HEK293 (cell line): ENCODE measurements around the gene EPS8.

Source experiments
- CTCF ChIA-PET: fragments of 350-600 bp; formaldehyde crosslinking; extraction: SDS; loops from one replicate; lab custom pipeline; 2021; ENCODE audit warnings: antibody characterized with exemption; lab: Yijun Ruan, JAX
- POLR2A ChIA-PET: fragments of 300-600 bp; formaldehyde crosslinking; extraction: SDS; loops from one replicate; lab custom pipeline; 2020; ENCODE audit warnings: antibody characterized with exemption, inconsistent platforms; lab: Yijun Ruan, JAX
- H3K27ac ChIP-seq: fragments of 200-500 bp; sonication (Bioruptor generic); 2 replicates; pipeline ENCODE4 v1.5.1; 2014; ENCODE audit warnings: low read depth, low read length, control low read depth, inconsistent platforms; ENCODE audit errors: extremely low read depth
- H3K36me3 ChIP-seq, 2 experiments: fragments of 200-500 bp in 1 of 2; sonication (Bioruptor generic) in 1 of 2; 1 replicate in 1 of 2; 2 replicates in 1 of 2; pipeline ENCODE4 v1.5.1; 2014 to 2017; ENCODE audit warnings: inconsistent platforms in 2 of 2, low read length in 2 of 2; ENCODE audit not compliant: control insufficient read depth in 2 of 2, insufficient read depth in 1 of 2
- H3K4me1 ChIP-seq: fragments of 200-500 bp; sonication (Bioruptor generic); 2 replicates; pipeline ENCODE4 v1.5.1; 2014; ENCODE audit warnings: mild to moderate bottlenecking, low read length, inconsistent platforms; ENCODE audit not compliant: control insufficient read depth, insufficient read depth
- H3K4me3 ChIP-seq: 2 replicates; pipeline ENCODE4 v1.5.1; 2011; ENCODE audit warnings: low read depth, mild to moderate bottlenecking, control low read depth, low read length, moderate library complexity
- H3K9me3 ChIP-seq: fragments of 200-500 bp; sonication (Bioruptor generic); 2 replicates; pipeline ENCODE4 v1.5.1; 2014; ENCODE audit warnings: low read depth, low read length, inconsistent platforms; ENCODE audit not compliant: control insufficient read depth, insufficient read depth
- GLI4 ChIP-seq: fragments of 450-650 bp; formaldehyde crosslinking; IDR thresholded peaks from 2 replicates; pipeline ENCODE4 v1.5.1; 2016; ENCODE audit warnings: missing biosample characterization, missing genetic modification characterization
- OSR2 ChIP-seq: fragments of 450-650 bp; formaldehyde crosslinking; IDR thresholded peaks from 2 replicates; pipeline ENCODE4 v1.5.1; 2016; ENCODE audit warnings: missing biosample characterization, missing genetic modification characterization
- PRDM1 ChIP-seq: fragments of 450-650 bp; formaldehyde crosslinking; IDR thresholded peaks from 2 replicates; pipeline ENCODE4; 2016; ENCODE audit warnings: missing biosample characterization, missing genetic modification characterization
- PRDM10 ChIP-seq: fragments of 450-650 bp; formaldehyde crosslinking; IDR thresholded peaks from 2 replicates; pipeline ENCODE4 v1.5.1; 2016; ENCODE audit warnings: missing biosample characterization, missing genetic modification characterization
- SCRT1 ChIP-seq: fragments of 450-650 bp; formaldehyde crosslinking; IDR thresholded peaks from 2 replicates; pipeline ENCODE4 v1.5.1; 2016; ENCODE audit warnings: missing biosample characterization, missing genetic modification characterization, borderline replicate concordance
- SCRT2 ChIP-seq: fragments of 450-650 bp; formaldehyde crosslinking; IDR thresholded peaks from 2 replicates; pipeline ENCODE4 v1.5.1; 2016; ENCODE audit warnings: missing biosample characterization, missing genetic modification characterization
- SP2 ChIP-seq: fragments of 450-650 bp; formaldehyde crosslinking; IDR thresholded peaks from 2 replicates; pipeline ENCODE4 v1.5.1; 2016; ENCODE audit warnings: missing biosample characterization, missing genetic modification characterization
- SP7 ChIP-seq: fragments of 450-650 bp; formaldehyde crosslinking; IDR thresholded peaks from 2 replicates; pipeline ENCODE4 v1.5.1; 2016; ENCODE audit warnings: missing biosample characterization, missing genetic modification characterization
- ZBTB7A ChIP-seq: fragments of 450-650 bp; formaldehyde crosslinking; IDR thresholded peaks from 2 replicates; pipeline ENCODE4 v1.5.1; 2016; ENCODE audit warnings: low read depth, missing biosample characterization, missing genetic modification characterization
- ZNF157 ChIP-seq: fragments of 450-650 bp; formaldehyde crosslinking; IDR thresholded peaks from 2 replicates; pipeline ENCODE4 v1.5.1; 2016; ENCODE audit warnings: missing biosample characterization, missing genetic modification characterization
- ZNF221 ChIP-seq: fragments of 450-650 bp; formaldehyde crosslinking; IDR thresholded peaks from 2 replicates; pipeline ENCODE4 v1.5.1; 2017; ENCODE audit warnings: missing biosample characterization, missing genetic modification characterization, borderline replicate concordance
- ZNF23 ChIP-seq: fragments of 450-650 bp; formaldehyde crosslinking; IDR thresholded peaks from 2 replicates; pipeline ENCODE4 v1.5.1; 2016; ENCODE audit warnings: missing biosample characterization, missing genetic modification characterization, borderline replicate concordance
- ZNF248 ChIP-seq: fragments of 450-650 bp; formaldehyde crosslinking; IDR thresholded peaks from 2 replicates; pipeline ENCODE4 v1.5.1; 2017; ENCODE audit warnings: missing biosample characterization, missing genetic modification characterization
- ZNF266 ChIP-seq: fragments of 450-650 bp; formaldehyde crosslinking; IDR thresholded peaks from 2 replicates; pipeline ENCODE4 v1.5.1; 2016; ENCODE audit warnings: missing biosample characterization, missing genetic modification characterization, low read depth
- ZNF311 ChIP-seq: fragments of 450-650 bp; formaldehyde crosslinking; IDR thresholded peaks from 2 replicates; pipeline ENCODE4 v1.5.1; 2017; ENCODE audit warnings: missing biosample characterization, missing genetic modification characterization, borderline replicate concordance
- ZNF398 ChIP-seq: fragments of 450-650 bp; formaldehyde crosslinking; IDR thresholded peaks from 2 replicates; pipeline ENCODE4 v1.5.1; 2017; ENCODE audit warnings: missing biosample characterization, missing genetic modification characterization
- ZNF416 ChIP-seq: fragments of 450-650 bp; formaldehyde crosslinking; IDR thresholded peaks from 2 replicates; pipeline ENCODE4 v1.5.1; 2016; ENCODE audit warnings: missing biosample characterization, missing genetic modification characterization
- ZNF473 ChIP-seq: fragments of 450-650 bp; formaldehyde crosslinking; IDR thresholded peaks from 2 replicates; pipeline ENCODE4 v1.5.1; 2017; ENCODE audit warnings: missing biosample characterization, missing genetic modification characterization
- ZNF585B ChIP-seq: fragments of 450-650 bp; formaldehyde crosslinking; IDR thresholded peaks from 2 replicates; pipeline ENCODE4 v1.5.1; 2016; ENCODE audit warnings: missing biosample characterization, missing genetic modification characterization
- ZNF654 ChIP-seq: fragments of 450-650 bp; formaldehyde crosslinking; IDR thresholded peaks from 2 replicates; pipeline ENCODE4 v1.5.1; 2016; ENCODE audit warnings: low read depth, missing biosample characterization, missing genetic modification characterization
- ZNF792 ChIP-seq: fragments of 450-650 bp; formaldehyde crosslinking; IDR thresholded peaks from 2 replicates; pipeline ENCODE4 v1.5.1; 2016; ENCODE audit warnings: missing biosample characterization, missing genetic modification characterization
- TF ChIP-seq, protein P1 (sequence below): fragments of 450-650 bp; formaldehyde crosslinking; IDR thresholded peaks from 2 replicates; pipeline ENCODE4 v1.5.1; 2016; ENCODE audit warnings: missing biosample characterization, missing genetic modification characterization

EPS8 gene

GRCh38 chr12:15722951-15723350, 66.2 kb downstream of the EPS8 start:
- Histone ChIP-seq H3K36me3 (no peaks in the 10 kb centered on the region), H3K4me3 (no peak overlapping the region), H3K27ac (no peak overlapping the region), H3K4me1 (peaks cover 35% of the 10 kb centered on the region), H3K9me3 (no peaks in the 10 kb centered on the region)
- TF ChIP-seq, protein P1, sequence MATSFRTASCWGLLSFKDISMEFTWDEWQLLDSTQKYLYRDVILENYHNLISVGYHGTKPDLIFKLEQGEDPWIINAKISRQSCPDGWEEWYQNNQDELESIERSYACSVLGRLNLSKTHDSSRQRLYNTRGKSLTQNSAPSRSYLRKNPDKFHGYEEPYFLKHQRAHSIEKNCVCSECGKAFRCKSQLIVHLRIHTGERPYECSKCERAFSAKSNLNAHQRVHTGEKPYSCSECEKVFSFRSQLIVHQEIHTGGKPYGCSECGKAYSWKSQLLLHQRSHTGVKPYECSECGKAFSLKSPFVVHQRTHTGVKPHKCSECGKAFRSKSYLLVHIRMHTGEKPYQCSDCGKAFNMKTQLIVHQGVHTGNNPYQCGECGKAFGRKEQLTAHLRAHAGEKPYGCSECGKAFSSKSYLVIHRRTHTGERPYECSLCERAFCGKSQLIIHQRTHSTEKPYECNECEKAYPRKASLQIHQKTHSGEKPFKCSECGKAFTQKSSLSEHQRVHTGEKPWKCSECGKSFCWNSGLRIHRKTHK (tag by site-specific recombination), result no peak
- TF ChIP-seq SCRT2 (tag by site-specific recombination), result peak; percentile 76
- peak; percentile 70; the same call in 1 of the 2 replicates for TF ChIP-seq SCRT1 (tag by site-specific recombination)
- POLR2A ChIA-PET, result no interaction called here
- CTCF ChIA-PET, result no interaction called here

DNA sequence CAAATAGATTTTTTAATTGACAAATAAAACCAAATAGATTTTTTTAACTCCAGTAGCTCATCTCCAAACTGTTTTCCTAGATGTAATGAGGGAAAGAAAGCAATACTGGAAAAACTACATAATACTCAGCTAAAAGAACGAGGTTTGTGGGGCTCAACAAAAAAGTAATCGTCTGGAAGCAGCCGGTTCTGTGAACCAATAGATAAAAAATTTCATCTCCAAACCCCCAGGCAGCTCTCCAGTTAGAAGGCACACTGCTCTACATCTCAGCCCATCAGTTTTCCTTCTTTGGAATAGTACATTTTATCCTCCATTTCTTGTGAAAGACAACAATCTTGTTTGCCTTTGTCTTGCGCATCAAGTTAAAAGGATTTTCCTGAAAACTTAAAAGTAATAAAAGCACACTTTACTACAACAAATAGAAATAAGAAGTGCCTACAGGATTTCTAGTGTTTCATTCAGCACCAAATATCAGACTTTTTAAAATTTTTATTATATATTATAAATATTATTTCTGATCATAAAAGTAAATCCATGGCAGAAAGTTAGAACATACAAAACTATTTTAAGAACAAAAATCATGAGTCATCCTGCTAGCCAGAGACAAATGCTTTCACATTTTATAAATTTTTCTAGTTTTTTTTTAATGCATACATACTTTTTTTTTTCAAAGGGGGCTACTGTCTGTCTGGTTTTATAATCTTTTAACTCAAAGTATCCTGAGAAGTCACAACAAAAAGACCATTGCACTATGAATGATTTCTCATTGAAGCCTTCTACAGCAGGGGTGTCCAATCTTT, 67.7 kb downstream of the EPS8 start:
- peaks cover 37% of the 10 kb centered on the region for H3K4me1 ChIP-seq
- POLR2A ChIA-PET, result no interaction called here

DNA sequence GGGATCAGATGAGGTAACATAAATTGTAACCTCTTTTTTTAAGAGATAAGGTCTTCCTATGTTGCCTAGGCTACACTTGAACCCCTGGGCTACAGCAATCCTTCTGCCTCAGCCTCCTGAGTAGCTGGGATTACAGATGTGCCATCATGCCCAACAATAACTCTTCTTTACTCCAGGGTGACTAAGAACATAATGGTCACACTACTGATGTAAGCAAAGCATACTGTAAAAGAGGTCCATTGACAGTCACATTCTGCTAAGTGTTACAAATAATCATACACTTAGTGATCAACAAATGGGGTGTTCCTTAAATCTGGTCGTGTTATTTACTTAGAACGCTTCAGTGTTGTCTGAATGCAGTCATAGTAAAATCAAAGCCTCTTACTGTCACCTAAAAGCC, 68.9 kb downstream of the EPS8 start:
- CTCF ChIA-PET, result no interaction called here
- H3K4me1 ChIP-seq, result peaks cover 26% of the 10 kb centered on the region
- no peak overlapping the region for H3K27ac ChIP-seq
- no peaks in the 10 kb centered on the region for H3K9me3 ChIP-seq
- no peak overlapping the region for H3K4me3 ChIP-seq
- TF ChIP-seq ZNF248 (tag by site-specific recombination) (no peak), ZNF221 (tag by site-specific recombination) (no peak), ZNF157 (tag by site-specific recombination) (no peak), OSR2 (tag by site-specific recombination) (peak; percentile 22; the same call in 1 of the 2 replicates), ZNF398 (tag by site-specific recombination) (no peak), SP7 (0 out of 2 replicates have a peak, but pooled peaks have one; percentile 14)
- TF ChIP-seq, all 188 proteins: peak for 2
- H3K36me3 ChIP-seq, result no peaks in the 10 kb centered on the region
- POLR2A ChIA-PET, result no interaction called here

More for the DNA sequence above, 67.7 kb downstream of the EPS8 start:
- TF ChIP-seq ZNF266 (tag by site-specific recombination), result no peak
- no peak for TF ChIP-seq ZNF311
- TF ChIP-seq ZNF416 (tag by site-specific recombination), result no peak
- TF ChIP-seq ZNF23 (tag by site-specific recombination), result no peak
- no peak for TF ChIP-seq SP2 (tag by site-specific recombination)
- H3K9me3 ChIP-seq, result no peaks in the 10 kb centered on the region
- no peaks in the 10 kb centered on the region for H3K36me3 ChIP-seq
- H3K27ac ChIP-seq, result no peak overlapping the region
- CTCF ChIA-PET, result no interaction called here
- H3K4me3 ChIP-seq, result no peak overlapping the region

- Histone ChIP-seq H3K27ac (no peak overlapping the region), H3K4me3 (no peak overlapping the region), H3K9me3 (no peaks in the 10 kb centered on the region), H3K4me1 (peaks cover 26% of the 10 kb centered on the region), H3K36me3 (no peaks in the 10 kb centered on the region)
- ChIA-PET CTCF (no interaction called here), POLR2A (no interaction called here)
- TF ChIP-seq ZNF473 (tag by site-specific recombination) (no peak), ZBTB7A (tag by site-specific recombination) (no peak), PRDM1 (tag by site-specific recombination) (no peak), ZNF654 (tag by site-specific recombination) (no peak), PRDM10 (tag by site-specific recombination) (no peak), ZNF792 (tag by site-specific recombination) (no peak), ZNF585B (no peak), GLI4 (no peak)
Observed at GRCh38 chr12:15719230-15719629, 70.0 kb downstream of the EPS8 start.
